NCI-H2029 (cell line): ENCODE measurements around the gene SF3A1.

Experiments
- DNase-seq: peaks from one replicate; lab custom pipeline; 2025; lab: John Stamatoyannopoulos, UW

The SF3A1 gene

DNA sequence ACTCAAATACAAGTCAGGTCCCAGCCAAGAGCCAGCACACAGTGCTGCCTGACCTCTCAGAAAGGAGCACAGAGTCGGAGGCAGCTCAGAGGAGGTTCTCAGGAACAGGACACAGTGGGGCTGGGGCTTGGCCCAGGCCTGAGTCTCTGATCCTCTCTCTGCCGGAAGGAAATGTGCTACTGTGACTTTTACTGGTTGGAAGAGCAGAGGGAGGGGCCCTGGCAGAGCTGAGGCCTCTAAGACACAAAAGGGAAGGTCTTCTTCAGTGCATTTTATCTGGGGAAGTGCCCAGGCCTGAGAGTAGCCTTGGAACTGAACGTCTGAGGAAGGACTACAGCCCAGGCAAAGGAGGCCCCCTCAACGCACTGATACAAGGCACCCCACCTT lies 51.2 kb downstream of the SF3A1 start:
- DNase-seq = no peak

DNA sequence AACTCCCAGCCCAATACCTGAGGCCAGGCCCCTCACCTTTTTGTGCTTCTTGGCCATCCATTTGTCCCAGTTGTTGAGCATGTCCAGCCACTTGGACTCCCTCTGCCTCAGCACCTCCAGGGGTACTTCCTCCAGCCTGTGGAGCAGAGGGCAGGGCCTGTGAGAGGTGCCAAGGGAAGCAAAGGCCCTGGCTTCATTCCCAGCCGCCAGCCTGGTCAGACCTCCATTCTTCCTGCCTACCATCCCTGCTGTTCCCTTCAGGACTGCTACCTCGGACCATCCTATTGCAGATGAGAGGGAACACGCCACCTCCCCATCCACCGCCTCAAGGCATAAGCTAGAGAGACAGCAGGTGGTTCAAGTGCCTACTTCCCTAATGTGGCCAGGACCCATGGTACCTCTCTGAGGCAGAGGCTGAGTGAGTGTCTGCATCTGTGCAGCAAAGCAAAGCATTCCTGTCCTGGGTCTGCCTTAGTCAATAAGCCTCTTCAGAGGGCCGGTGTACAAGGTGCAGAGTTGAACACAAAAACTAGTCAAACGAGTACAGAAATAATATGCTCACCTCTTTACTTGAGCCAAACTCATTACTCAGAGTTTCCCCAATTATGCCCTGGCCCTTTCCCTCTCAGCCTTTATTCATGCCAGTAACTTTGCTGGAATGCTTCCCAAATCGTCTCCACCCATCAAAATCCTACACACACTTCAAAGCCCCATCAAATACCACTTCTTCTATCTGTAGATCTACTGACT lies 52.0 kb downstream of the SF3A1 start:
- peak; percentile 69 for DNase-seq

GRCh38 chr22:30302810-30303138 lies 53.9 kb downstream of the SF3A1 start:
- no peak for DNase-seq

DNA sequence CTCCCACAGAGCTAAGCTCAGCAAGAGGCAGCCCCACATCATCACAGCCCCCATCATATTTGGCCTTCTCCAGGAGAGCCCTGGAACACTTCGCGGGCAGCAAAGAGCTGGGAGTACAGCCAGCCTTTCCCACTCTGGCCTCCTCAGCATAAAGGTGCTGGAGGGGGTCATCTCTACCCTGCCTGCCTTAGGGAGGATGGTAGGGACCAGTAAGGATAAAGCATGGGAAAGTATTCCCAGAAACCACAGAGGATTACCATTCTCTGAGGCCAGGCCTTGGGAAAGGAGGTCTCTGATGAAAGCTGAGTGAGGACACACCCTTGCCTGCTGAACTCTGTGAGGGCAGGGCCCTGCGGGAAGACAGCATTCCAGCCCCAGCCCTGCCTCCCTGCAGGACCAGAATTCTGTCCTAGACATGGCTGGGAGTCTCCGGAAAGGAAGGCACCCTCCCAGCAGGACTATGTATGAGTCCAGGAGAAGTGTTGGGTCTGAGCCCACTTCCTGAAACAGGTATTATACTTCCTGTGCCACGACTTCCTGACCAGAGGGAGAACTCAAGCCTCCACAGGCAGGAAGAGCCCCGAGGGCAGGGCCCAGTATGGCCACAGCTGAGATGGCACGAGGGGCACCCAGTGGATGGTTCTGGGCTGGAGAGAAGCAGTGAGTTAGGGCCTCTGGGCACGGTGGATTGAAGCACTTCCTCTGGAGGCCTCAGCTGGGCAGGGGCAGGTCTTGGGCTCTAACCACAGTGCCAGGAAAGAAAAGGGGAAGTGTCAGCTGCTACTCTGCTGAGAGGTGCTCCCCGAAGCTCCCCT lies 54.5 kb downstream of the SF3A1 start:
- no peak for DNase-seq

GRCh38 chr22:30299322-30299721 lies 57.4 kb downstream of the SF3A1 start:
- no peak for DNase-seq

DNA sequence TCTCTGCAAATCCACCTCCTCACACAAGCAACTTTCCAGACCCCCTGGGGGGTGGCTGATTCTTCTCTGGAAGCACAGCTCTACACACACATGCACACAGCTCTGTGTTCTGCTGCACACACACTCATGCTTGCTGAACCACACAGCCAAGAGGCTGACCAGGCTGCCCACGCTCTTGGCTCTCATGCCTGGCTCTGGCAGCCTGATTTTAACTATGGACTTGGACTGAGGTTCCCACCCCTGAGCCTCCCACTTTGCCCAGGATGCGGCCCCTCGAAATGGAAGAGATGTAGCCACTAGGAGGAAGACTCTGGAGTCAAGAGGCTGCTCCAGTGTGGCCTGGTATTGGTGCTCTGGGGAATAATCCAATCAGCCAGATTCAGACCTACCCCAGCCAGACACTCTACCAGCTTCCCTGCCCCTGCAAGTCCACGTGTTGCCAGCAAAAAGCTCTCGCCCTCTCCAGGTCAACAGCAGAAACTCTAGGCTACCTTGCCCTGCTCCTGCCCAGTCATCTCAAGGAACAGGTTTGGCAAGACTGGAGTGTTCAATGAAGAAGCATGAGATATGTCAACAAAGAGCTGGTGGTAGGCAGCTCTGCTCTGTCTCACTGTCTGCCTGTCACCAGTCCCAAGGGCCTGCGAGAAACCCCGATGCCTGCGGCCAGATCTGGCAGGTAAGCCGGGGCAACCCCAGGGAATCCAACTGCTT lies 58.5 kb downstream of the SF3A1 start:
- DNase-seq = peak; percentile 21

DNA sequence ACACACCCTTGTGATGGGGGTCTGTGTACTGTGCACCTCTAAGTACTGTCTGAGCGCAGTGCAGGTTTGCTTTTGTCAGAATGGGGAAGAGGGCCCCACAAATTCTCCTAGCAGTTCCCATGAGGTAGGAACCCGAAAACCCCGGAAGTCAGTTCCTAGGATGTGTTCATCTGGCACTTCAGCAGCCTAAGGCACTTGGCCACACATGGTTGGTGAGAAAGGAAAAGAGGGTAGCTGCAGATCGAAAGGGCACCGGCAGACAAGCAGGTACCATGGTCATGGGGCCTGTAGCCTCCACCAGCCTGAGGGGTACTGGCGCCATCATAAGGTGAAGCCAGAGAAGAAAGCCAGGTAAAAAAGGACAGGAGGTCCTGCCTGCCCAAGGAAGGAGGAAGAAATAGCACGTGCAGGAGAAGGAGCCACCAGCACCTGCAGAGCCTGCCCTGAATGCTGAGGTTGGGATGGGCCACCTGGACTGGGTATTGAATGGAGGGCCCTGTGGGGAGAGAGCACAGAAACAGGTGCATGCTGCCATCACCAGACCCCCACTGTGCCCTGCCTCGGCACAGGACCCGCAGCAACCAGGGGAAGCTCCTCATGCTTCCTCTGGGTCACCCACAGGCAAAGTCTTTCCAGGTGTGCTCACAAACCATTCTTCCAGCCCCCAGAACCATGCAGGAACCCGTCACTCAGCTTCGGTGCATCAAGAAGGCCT lies 59.3 kb downstream of the SF3A1 start:
- DNase-seq = no peak

GRCh38 chr22:30296833-30297232 lies 59.9 kb downstream of the SF3A1 start:
- no peak for DNase-seq

DNA sequence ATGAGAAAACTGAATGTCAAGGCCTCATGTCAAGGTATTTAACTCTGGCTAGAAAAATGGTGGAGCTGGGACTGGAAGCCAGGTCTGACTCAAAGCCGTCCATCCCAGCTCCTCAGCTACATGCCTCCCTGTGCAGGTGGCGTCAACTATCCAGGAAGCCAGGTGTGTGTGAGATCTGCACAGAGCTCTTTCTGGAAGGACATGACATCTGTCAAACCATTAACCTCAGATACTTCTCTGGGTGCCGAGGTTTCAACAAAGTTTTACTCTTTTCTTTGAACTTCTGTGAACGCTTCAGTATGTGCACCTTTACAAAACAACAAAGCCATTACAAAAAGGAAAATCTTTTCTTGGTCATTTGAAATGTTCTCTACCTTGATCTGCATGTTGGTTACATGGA lies 60.4 kb downstream of the SF3A1 start:
- DNase-seq = no peak

DNA sequence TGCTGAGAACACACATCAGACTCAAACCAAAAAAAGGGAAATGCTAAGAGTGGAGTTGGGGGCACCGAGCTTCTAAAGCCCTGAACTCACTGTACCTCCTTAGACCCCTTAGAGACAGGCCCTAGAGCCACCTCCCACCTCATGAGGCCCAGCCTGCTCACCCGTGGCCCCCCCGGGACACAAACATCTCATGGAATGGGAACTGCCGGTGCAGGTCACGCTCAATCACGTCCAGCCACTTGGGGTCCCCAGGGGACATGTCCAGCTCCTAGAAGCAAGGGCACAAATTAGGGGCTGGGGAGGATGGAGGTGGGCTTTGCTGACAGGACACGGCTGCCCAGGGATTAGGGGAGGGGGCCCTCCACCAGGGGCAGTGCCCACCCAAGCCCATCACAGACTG lies 61.1 kb downstream of the SF3A1 start:
- DNase-seq = no peak

- no peak for DNase-seq
These were observed 61.9 kb downstream of the SF3A1 start for GRCh38 chr22:30294830-30295229.

GRCh38 chr22:30294066-30294465 lies 62.6 kb downstream of the SF3A1 start:
- no peak for DNase-seq

DNA sequence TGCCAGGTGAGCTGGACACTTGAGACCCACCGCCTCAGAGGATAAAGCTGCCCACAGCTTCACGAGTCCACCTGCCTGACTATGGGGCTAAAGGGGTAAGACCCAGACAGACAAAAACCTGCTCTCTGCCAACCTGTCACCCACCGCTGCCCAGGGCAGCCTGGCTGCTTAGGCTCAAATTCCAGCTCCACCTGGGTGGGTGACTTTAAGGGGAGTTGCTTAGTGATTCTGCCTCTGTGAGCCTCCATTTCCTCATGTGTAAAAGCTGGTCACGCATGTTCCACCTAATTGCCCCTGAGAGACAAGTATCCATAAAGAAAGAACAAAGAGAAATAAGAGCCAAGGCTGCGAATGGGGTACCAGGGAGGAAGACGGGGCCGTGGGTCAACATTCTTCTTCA lies 63.7 kb downstream of the SF3A1 start:
- DNase-seq = no peak

GRCh38 chr22:30292069-30292970 lies 64.4 kb downstream of the SF3A1 start:
- DNase-seq = no peak

GRCh38 chr22:30291058-30291892 lies 65.4 kb downstream of the SF3A1 start:
- peak; percentile 67 for DNase-seq

DNA sequence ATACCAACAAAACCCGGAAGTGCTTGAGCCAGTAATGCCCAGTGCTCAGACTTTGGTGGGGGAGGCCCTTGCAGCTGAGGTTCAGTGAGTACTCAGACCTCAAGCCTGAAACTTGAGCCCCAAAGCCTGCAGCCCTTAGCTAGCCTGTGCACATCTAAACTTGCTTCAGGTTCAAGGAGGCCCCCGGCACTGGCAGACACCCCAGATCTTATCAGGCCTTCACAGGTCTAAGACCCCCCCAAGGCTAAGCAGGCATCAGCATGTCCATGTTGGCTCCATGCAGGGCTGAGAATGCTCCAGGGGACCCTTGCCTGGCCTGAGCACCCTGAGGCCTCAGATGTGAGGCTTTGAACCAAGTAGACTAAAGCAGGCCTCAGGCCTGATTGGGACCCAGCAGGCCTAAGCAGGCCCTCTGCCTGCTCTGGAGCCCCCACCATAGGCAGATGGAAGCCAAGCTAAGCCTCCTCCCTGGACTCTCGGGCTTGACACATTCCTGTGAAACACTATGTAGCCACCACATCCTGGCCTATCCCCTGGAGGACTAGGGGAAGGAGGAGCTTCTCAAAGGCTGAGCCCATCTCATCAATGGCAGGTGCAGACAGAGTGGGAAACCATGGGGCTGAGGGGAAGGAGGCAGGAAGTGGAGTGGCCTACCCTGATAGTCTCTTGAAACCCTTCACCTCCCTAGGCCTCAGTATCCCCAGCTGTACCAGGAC lies 66.2 kb downstream of the SF3A1 start:
- DNase-seq = peak; percentile 67

DNA sequence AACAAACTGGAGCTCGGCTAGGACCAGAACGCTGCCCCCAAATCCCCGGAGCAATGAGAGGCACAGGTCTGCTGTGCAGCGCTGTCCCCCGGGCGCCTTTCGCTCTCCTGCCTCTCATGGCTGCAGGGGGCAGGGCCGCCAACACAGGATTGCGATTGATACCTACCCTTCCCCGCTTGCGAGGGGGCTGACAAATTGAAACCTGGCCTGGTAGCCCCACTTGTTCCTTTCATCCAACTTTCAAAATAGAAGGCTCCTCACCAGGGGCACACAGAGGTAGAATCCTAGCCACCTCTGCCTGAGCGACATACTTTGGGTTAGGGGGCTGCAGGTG lies 66.7 kb downstream of the SF3A1 start:
- no peak for DNase-seq

GRCh38 chr22:30289141-30289979 lies 67.3 kb downstream of the SF3A1 start, which contains the start of gene CASTOR1:
Gene CASTOR1, minus strand, starts transcription at chr22:30289505. Its CDS starts 8 bp downstream, at chr22:30289497.
- peak; percentile 94 for DNase-seq
